WERI-Rb-1 (cell line): Measurements from ENCODE around the gene C19orf85.

Experiments
- DNase-seq: peaks from one replicate; pipeline ENCODE4 v3.0.0-alpha.2; 2020
- H3K27ac ChIP-seq: fragments of 250-450 bp; sonication (Bioruptor Pico); 2 replicates; pipeline ENCODE4 v1.5.1; 2020; ENCODE audit warnings: mild to moderate bottlenecking, moderate library complexity
- H3K27me3 ChIP-seq: fragments of 250-450 bp; sonication (Bioruptor Pico); 2 replicates; pipeline ENCODE4 v1.5.1; 2021; ENCODE audit warnings: mild to moderate bottlenecking, low read depth, moderate library complexity; ENCODE audit not compliant: insufficient read depth, severe bottlenecking
- H3K36me3 ChIP-seq: fragments of 250-450 bp; sonication (Bioruptor Pico); 2 replicates; pipeline ENCODE4 v1.5.1; 2020; ENCODE audit warnings: mild to moderate bottlenecking, moderate library complexity
- H3K4me3 ChIP-seq: 2 replicates; pipeline ENCODE4 v1.5.1; 2011; ENCODE audit warnings: low read depth, mild to moderate bottlenecking, control low read depth, low read length
- H3K9me3 ChIP-seq: fragments of 250-450 bp; sonication (Bioruptor Pico); 2 replicates; pipeline ENCODE4 v1.5.1; 2021; ENCODE audit warnings: mild to moderate bottlenecking, moderate library complexity; ENCODE audit not compliant: severe bottlenecking
- CTCF ChIP-seq: IDR thresholded peaks from 2 replicates; pipeline ENCODE4 v1.5.1; 2011; ENCODE audit warnings: low read depth, mild to moderate bottlenecking, control low read depth, inconsistent platforms, low read length

The C19orf85 gene

GRCh38 chr19:55459551-55459949 lies 5.0 kb downstream of the C19orf85 start:
- TF ChIP-seq CTCF, result no peak
- peak overlapping the region; percentile 62 for H3K27ac ChIP-seq
- no peak overlapping the region for H3K4me3 ChIP-seq
- H3K27me3 ChIP-seq, result no peaks in the 10 kb centered on the region
- no peak for DNase-seq
- H3K9me3 ChIP-seq, result no peaks in the 10 kb centered on the region
- H3K36me3 ChIP-seq, result peaks cover 8% of the 10 kb centered on the region; the same call in 1 of the 2 replicates

GRCh38 chr19:55457683-55458457 lies 6.7 kb downstream of the C19orf85 start:
- TF ChIP-seq CTCF, result no peak
- Histone ChIP-seq H3K27me3 (no peaks in the 10 kb centered on the region), H3K27ac (peak overlapping the region; percentile 77), H3K36me3 (peaks cover 11% of the 10 kb centered on the region; the same call in 1 of the 2 replicates), H3K4me3 (no peak overlapping the region), H3K9me3 (no peaks in the 10 kb centered on the region)
- DNase-seq, result no peak

GRCh38 chr19:55456347-55456746 lies 8.2 kb downstream of the C19orf85 start:
- DNase-seq, result no peak
- H3K36me3 ChIP-seq, result peaks cover 11% of the 10 kb centered on the region; the same call in 1 of the 2 replicates
- H3K27ac ChIP-seq, result peak overlapping the region; percentile 77
- H3K4me3 ChIP-seq, result no peak overlapping the region
- no peaks in the 10 kb centered on the region for H3K9me3 ChIP-seq
- H3K27me3 ChIP-seq, result peaks cover 11% of the 10 kb centered on the region
- no peak for TF ChIP-seq CTCF

DNA sequence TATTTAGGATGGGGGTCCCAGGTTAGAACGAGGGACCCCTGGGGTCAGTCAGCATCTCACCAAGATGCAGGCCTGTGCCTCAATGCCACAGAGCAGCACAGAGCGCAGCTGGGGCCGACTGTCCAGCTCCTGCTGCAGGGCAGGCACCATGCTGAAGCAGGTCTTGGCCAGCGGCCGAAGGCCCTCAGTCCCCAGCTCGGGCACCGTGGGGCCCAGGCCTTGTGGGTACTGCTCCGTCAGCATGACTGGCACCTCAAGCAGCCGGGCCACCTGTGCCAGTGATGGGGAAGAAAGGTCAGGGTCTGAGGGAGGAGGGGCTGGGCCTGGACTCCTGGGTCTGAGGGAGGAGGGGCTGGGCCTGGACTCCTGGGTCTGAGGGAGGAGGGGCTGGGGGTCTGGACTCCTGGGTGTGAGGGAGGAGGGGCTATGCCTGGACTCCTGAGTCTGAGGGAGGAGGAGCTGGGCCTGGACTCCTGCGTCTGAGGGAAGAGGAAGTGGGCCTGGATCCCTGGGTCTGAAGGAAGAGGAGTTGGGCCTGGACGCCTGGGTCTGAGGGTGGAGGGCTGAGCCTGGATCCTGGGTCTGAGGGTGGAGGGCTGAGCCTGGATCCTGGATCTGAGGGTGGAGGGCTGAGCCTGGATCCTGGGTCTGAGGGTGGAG lies 8.8 kb downstream of the C19orf85 start:
- H3K4me3 ChIP-seq, result no peak overlapping the region
- H3K27me3 ChIP-seq, result peaks cover 11% of the 10 kb centered on the region
- no peak for TF ChIP-seq CTCF
- no peak overlapping the region for H3K27ac ChIP-seq
- no peak for DNase-seq
- no peaks in the 10 kb centered on the region for H3K9me3 ChIP-seq
- peaks cover 9% of the 10 kb centered on the region; the same call in 1 of the 2 replicates for H3K36me3 ChIP-seq

GRCh38 chr19:55454787-55455243 lies 9.7 kb downstream of the C19orf85 start:
- peak; percentile 89 for DNase-seq
- peak; percentile 74 for TF ChIP-seq CTCF
- H3K27me3 ChIP-seq, result peaks cover 11% of the 10 kb centered on the region
- H3K27ac ChIP-seq, result peak overlapping the region; percentile 49
- no peaks in the 10 kb centered on the region for H3K9me3 ChIP-seq
- H3K4me3 ChIP-seq, result no peak overlapping the region
- peaks cover 9% of the 10 kb centered on the region; the same call in 1 of the 2 replicates for H3K36me3 ChIP-seq
